SK-N-SH treated with all-trans-retinoic acid at 6 μM for 48 hours (cell line): Measurements from ENCODE around the gene CEP295NL.

Source experiments
- ATAC-seq: fragments of 200-7000 bp; cut with Tn5 transposase; 3 replicates; pipeline ENCODE4 v1.9.1; 2020; ENCODE audit warnings: mild to moderate bottlenecking, moderate library complexity
- ARNTL ChIP-seq: fragments of 450-650 bp; formaldehyde crosslinking; IDR thresholded peaks from 2 replicates; pipeline ENCODE4 v1.5.0; 2020; ENCODE audit warnings: low read depth, mild to moderate bottlenecking, moderate library complexity, borderline replicate concordance
- BACH2 ChIP-seq: fragments of 250-450 bp; sonication (Bioruptor Pico); IDR thresholded peaks from 2 replicates; pipeline ENCODE4 v1.9.0; 2021; ENCODE audit warnings: mild to moderate bottlenecking, borderline replicate concordance
- CSDC2 ChIP-seq: fragments of 250-450 bp; sonication (Bioruptor Pico); IDR thresholded peaks from 2 replicates; pipeline ENCODE4 v1.5.0; 2020; ENCODE audit warnings: mild to moderate bottlenecking, moderate library complexity
- ESRRG ChIP-seq: fragments of 250-450 bp; sonication (Bioruptor Pico); IDR thresholded peaks from 2 replicates; pipeline ENCODE4 v1.6.1; 2021; ENCODE audit warnings: mild to moderate bottlenecking
- GLIS3 ChIP-seq: fragments of 250-450 bp; sonication (Bioruptor Pico); IDR thresholded peaks from 2 replicates; pipeline ENCODE4 v1.5.0; 2020; ENCODE audit warnings: mild to moderate bottlenecking, moderate library complexity
- ISL1 ChIP-seq: fragments of 250-450 bp; sonication (Bioruptor Pico); IDR thresholded peaks from 2 replicates; pipeline ENCODE4 v2.1.2; 2022; ENCODE audit warnings: mild to moderate bottlenecking, moderate library complexity
- PATZ1 ChIP-seq: fragments of 250-450 bp; sonication (Bioruptor Pico); IDR thresholded peaks from 2 replicates; pipeline ENCODE4 v1.8.0; 2020; ENCODE audit warnings: mild to moderate bottlenecking, moderate library complexity, borderline replicate concordance
- PPARA ChIP-seq: fragments of 250-450 bp; sonication (Bioruptor Pico); IDR thresholded peaks from 2 replicates; pipeline ENCODE4 v1.5.0; 2020; ENCODE audit warnings: mild to moderate bottlenecking, borderline replicate concordance
- RARB ChIP-seq: fragments of 250-450 bp; sonication (Bioruptor Pico); IDR thresholded peaks from 2 replicates; pipeline ENCODE4 v1.8.0; 2021; ENCODE audit warnings: mild to moderate bottlenecking, moderate library complexity
- SNAI2 ChIP-seq: fragments of 250-450 bp; sonication (Bioruptor Pico); IDR thresholded peaks from 2 replicates; pipeline ENCODE4 v1.5.0; 2020; ENCODE audit warnings: mild to moderate bottlenecking, moderate library complexity
- TCF4 ChIP-seq: fragments of 250-450 bp; sonication (Bioruptor Pico); IDR thresholded peaks from 2 replicates; pipeline ENCODE4 v1.8.0; 2021; ENCODE audit warnings: mild to moderate bottlenecking, moderate library complexity, borderline replicate concordance
- TOX ChIP-seq: fragments of 250-450 bp; sonication (Bioruptor Pico); IDR thresholded peaks from 2 replicates; pipeline ENCODE4 v1.8.0; 2021; ENCODE audit warnings: mild to moderate bottlenecking, moderate library complexity, borderline replicate concordance
- TSHZ2 ChIP-seq: fragments of 250-450 bp; sonication (Bioruptor Pico); IDR thresholded peaks from 2 replicates; pipeline ENCODE4 v1.5.0; 2020; ENCODE audit warnings: mild to moderate bottlenecking, moderate library complexity
- ZC3H10 ChIP-seq: fragments of 250-450 bp; sonication (Bioruptor Pico); IDR thresholded peaks from 2 replicates; pipeline ENCODE4 v1.5.1; 2021; ENCODE audit warnings: mild to moderate bottlenecking, moderate library complexity
- ZFP3 ChIP-seq: fragments of 250-450 bp; sonication (Bioruptor Pico); IDR thresholded peaks from 2 replicates; pipeline ENCODE4 v1.5.0; 2020; ENCODE audit warnings: mild to moderate bottlenecking, moderate library complexity
- ZNF565 ChIP-seq: fragments of 450-650 bp; formaldehyde crosslinking; conservative IDR thresholded peaks from 2 replicates; pipeline ENCODE4 v1.5.0; 2020; ENCODE audit warnings: low read depth, mild to moderate bottlenecking, moderate library complexity
- ZNF8 ChIP-seq: fragments of 450-650 bp; formaldehyde crosslinking; IDR thresholded peaks from 2 replicates; pipeline ENCODE4 v1.5.0; 2020; ENCODE audit warnings: mild to moderate bottlenecking, moderate library complexity
- TF ChIP-seq, protein P1 (sequence below): fragments of 250-450 bp; sonication (Bioruptor Pico); IDR thresholded peaks from 2 replicates; pipeline ENCODE4 v1.5.1; 2021; ENCODE audit warnings: mild to moderate bottlenecking, moderate library complexity

The CEP295NL gene

DNA sequence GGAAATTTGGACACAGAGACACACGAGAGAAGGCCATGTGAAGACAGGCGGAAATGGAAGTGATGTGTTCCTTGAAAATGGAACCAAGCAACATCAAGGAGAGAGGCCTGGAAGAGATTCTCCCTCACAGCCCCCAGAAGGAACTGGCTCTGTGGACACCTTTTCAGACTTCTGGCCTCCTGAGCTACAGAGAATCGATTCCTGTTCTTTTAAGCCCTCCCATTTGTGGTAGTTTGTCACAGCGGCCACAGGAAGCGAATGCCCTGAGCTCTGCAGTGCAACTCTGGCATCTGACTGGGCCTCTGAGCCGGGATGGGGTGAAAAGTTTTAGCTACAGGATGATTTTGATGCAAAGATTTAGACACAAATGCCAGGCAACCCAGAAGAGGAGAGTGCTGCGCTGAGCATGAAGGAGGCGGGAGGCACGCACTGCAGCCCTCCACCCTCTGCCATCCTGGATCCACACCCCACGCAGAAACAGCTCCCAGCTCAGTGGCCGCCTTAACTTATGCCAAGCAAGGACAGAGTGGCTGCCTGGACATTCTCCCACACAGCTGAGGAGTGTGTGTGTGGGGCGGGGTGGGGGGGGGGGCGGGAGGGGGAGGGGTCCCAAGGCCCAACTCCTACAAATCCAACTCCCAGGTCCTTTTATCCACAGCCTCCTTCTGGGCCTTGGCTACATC is 20.0 kb upstream of the CEP295NL start:
- TF ChIP-seq ZNF565 (CRISPR knock-in tag) (no peak), CSDC2 (CRISPR knock-in tag) (no peak), PPARA (CRISPR knock-in tag) (no peak), PATZ1 (CRISPR knock-in tag) (no peak)
- TF ChIP-seq, protein P1, sequence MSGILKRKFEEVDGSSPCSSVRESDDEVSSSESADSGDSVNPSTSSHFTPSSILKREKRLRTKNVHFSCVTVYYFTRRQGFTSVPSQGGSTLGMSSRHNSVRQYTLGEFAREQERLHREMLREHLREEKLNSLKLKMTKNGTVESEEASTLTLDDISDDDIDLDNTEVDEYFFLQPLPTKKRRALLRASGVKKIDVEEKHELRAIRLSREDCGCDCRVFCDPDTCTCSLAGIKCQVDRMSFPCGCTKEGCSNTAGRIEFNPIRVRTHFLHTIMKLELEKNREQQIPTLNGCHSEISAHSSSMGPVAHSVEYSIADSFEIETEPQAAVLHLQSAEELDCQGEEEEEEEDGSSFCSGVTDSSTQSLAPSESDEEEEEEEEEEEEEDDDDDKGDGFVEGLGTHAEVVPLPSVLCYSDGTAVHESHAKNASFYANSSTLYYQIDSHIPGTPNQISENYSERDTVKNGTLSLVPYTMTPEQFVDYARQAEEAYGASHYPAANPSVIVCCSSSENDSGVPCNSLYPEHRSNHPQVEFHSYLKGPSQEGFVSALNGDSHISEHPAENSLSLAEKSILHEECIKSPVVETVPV (CRISPR knock-in tag), result no peak
- TF ChIP-seq, all 23 proteins: peak for 0
- no peak for ATAC-seq

DNA sequence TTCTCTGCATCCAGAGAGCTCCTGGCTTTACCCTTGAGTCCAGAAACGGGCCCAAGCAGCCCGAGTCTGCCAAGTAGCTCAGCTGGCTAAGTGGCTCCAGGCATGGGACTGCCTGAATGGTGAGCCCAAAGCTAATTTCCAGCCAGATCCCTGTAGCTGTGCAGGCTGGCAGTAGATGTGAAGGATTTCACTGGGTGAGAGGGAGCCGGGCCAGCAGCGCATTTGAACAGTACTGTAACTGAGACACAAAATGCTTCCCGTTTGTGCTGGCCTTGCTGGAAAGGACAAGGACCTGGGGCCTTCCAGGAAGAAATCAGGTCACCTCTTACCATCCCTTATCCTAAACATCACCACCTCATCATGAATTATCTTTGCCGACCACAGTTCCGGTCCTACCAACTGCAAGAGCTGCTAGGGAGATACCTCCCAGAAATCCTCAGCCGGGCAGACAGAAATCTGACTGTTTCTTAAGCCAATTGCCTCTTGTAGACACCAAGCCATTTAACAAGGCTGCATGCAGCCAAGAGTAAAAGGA is 18.5 kb upstream of the CEP295NL start:
- ATAC-seq, result no peak
- TF ChIP-seq ZFP3 (peak; percentile 96), PPARA (CRISPR knock-in tag) (no peak), TCF4 (CRISPR knock-in tag) (no peak), ZC3H10 (CRISPR knock-in tag) (no peak)
- TF ChIP-seq, protein P1 (CRISPR knock-in tag), result no peak

GRCh38 chr17:78920528-78920927 is 17.5 kb upstream of the CEP295NL start:
- no peak for TF ChIP-seq ZC3H10 (CRISPR knock-in tag)
- no peak for TF ChIP-seq TSHZ2 (CRISPR knock-in tag)
- no peak for TF ChIP-seq PATZ1 (CRISPR knock-in tag)
- TF ChIP-seq ZNF8 (CRISPR knock-in tag), result no peak
- no peak for TF ChIP-seq ESRRG (CRISPR knock-in tag)
- TF ChIP-seq TOX (CRISPR knock-in tag), result no peak
- no peak for TF ChIP-seq SNAI2 (CRISPR knock-in tag)
- TF ChIP-seq RARB (CRISPR knock-in tag), result no peak
- no peak for TF ChIP-seq CSDC2 (CRISPR knock-in tag)
- TF ChIP-seq ARNTL (CRISPR knock-in tag), result no peak
- no peak for TF ChIP-seq GLIS3 (CRISPR knock-in tag)
- no peak for TF ChIP-seq BACH2 (CRISPR knock-in tag)
- no peak for TF ChIP-seq ZFP3
- TF ChIP-seq ZNF565 (CRISPR knock-in tag), result no peak
- TF ChIP-seq ISL1 (CRISPR knock-in tag), result no peak
- ATAC-seq, result no peak
